ENCODE measurements around the gene OR7G2.

- no peak for TF ChIP-seq CTCF (IDR thresholded peaks at IDR 0.05; ENCODE audit: insufficient read depth, low read depth, low read length)
- no peak for TF ChIP-seq EZH2 (IDR thresholded peaks at IDR 0.05; ENCODE audit: insufficient read depth, low read length)
Observed at GRCh38 chr19:9128171-9128570, 20.9 kb upstream of the OR7G2 start.

All from astrocyte (in vitro differentiated cells and primary cell).